Measurements from ENCODE around the gene PARP6.

- TF ChIP-seq CTCF (conservative IDR thresholded peaks at IDR 0.05) (no peak), ZFX (IDR thresholded peaks at IDR 0.05) (no peak)
Observed at GRCh38 chr15:72238586-72238985, 33.8 kb downstream of the PARP6 start.

All from C4-2B (cell line).